ENCODE results near the gene VRK1. TPM values are rescaled to one million over a fixed set of nuclear protein-coding genes. Genes with fewer than 3 reads are reported as not detected.

Gene VRK1
- total RNA-seq, 2 experiments from 2014 or later, result 97.5 to 97.9 TPM

DNA sequence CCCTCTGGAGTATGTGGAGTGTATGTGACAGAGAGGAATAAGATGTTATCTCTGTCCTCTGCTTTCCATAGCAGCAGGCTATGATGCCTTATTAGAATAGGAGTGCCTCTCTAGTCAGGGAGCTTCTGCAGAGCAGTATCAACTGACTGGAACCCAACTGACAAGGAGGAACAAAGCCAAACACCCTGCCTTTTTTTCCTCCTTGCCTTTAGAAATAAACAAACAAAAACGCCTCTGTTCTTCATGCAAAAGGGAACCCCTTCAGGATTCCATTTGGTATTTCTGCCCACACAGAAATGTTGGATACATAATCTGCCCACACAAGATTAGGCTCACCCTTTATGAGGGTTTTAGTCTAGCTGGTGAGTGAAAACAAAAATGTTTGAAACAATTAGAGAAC lies 50.3 kb downstream of the VRK1 start:
- H2AFZ ChIP-seq (ENCODE audit: low read length), result no peak overlapping the region
- no peaks in the 10 kb centered on the region for H3K4me1 ChIP-seq (ENCODE audit: insufficient read depth, low read length, poor library complexity, severe bottlenecking)
- ChIA-PET CTCF (ENCODE audit: unreplicated experiment) (no interaction called here), POLR2A (no interaction called here)
- no peak for DNase-seq (ENCODE audit: low spot score)
- peaks cover 10% of the 10 kb centered on the region; the same call in 1 of the 2 replicates for H3K79me2 ChIP-seq (ENCODE audit: insufficient read depth, low read depth, low read length)
- TF ChIP-seq, protein P1, sequence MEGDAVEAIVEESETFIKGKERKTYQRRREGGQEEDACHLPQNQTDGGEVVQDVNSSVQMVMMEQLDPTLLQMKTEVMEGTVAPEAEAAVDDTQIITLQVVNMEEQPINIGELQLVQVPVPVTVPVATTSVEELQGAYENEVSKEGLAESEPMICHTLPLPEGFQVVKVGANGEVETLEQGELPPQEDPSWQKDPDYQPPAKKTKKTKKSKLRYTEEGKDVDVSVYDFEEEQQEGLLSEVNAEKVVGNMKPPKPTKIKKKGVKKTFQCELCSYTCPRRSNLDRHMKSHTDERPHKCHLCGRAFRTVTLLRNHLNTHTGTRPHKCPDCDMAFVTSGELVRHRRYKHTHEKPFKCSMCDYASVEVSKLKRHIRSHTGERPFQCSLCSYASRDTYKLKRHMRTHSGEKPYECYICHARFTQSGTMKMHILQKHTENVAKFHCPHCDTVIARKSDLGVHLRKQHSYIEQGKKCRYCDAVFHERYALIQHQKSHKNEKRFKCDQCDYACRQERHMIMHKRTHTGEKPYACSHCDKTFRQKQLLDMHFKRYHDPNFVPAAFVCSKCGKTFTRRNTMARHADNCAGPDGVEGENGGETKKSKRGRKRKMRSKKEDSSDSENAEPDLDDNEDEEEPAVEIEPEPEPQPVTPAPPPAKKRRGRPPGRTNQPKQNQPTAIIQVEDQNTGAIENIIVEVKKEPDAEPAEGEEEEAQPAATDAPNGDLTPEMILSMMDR (conservative IDR thresholded peaks at IDR 0.05; ENCODE audit: low read length), result no peak
- no peak for TF ChIP-seq EZH2phosphoT487 (IDR thresholded peaks at IDR 0.05; ENCODE audit: borderline replicate concordance, low read depth, low read length)
- no peak overlapping the region for H3K4me2 ChIP-seq (ENCODE audit: low read length)
- no peak overlapping the region for H3K27ac ChIP-seq (ENCODE audit: low read depth, low read length, poor library complexity, severe bottlenecking)
- intact Hi-C loops (cut with micrococcal nuclease; ENCODE audit: unreplicated experiment), result no loop called here
- no peaks in the 10 kb centered on the region for H4K20me1 ChIP-seq (ENCODE audit: insufficient read depth, low read length)
- no peaks in the 10 kb centered on the region for H3K9me2 ChIP-seq (ENCODE audit: insufficient read depth, low read length)
- no peaks in the 10 kb centered on the region for H3K9me3 ChIP-seq (ENCODE audit: low read length)
- no peak overlapping the region for H3K4me3 ChIP-seq (ENCODE audit: low read depth, low read length, poor library complexity, severe bottlenecking)
- peaks cover 85% of the 10 kb centered on the region for H3K36me3 ChIP-seq (ENCODE audit: insufficient read depth, low read length)
- no TSS peak for BruUV-seq (replicated peaks)

DNA sequence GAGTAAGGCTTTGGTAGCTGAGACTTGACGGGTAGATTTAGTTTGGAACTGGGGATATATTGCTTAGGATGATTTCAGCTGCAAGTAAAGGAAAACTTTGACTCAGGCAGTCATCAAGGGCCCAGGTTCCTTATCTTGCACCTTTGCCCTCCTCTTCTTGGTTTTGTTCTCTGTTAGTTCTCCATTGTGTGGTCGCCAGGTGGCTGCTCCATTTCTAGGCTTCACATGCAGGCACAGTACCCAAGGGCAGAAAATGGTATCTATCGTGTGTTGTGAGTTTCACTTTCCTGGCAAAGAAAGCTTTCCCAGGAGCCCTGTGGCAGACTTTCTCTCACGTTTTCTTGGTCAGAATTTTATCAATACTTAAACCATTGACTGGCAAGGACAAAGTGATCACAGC lies 50.8 kb downstream of the VRK1 start:
- BruUV-seq (replicated peaks), result no TSS peak
- ChIA-PET POLR2A (no interaction called here), CTCF (ENCODE audit: unreplicated experiment) (no interaction called here)
- Histone ChIP-seq H3K36me3 (ENCODE audit: insufficient read depth, low read length) (peaks cover 85% of the 10 kb centered on the region), H2AFZ (ENCODE audit: low read length) (no peak overlapping the region), H3K27ac (ENCODE audit: low read depth, low read length, poor library complexity, severe bottlenecking) (no peak overlapping the region), H3K9me2 (ENCODE audit: insufficient read depth, low read length) (no peaks in the 10 kb centered on the region), H3K79me2 (ENCODE audit: insufficient read depth, low read depth, low read length) (peaks cover 8% of the 10 kb centered on the region; the same call in 1 of the 2 replicates), H3K4me3 (ENCODE audit: low read depth, low read length, poor library complexity, severe bottlenecking) (no peak overlapping the region), H3K4me2 (ENCODE audit: low read length) (no peak overlapping the region), H4K20me1 (ENCODE audit: insufficient read depth, low read length) (no peaks in the 10 kb centered on the region), H3K4me1 (ENCODE audit: insufficient read depth, low read length, poor library complexity, severe bottlenecking) (no peaks in the 10 kb centered on the region), H3K9me3 (ENCODE audit: low read length) (no peaks in the 10 kb centered on the region)
- TF ChIP-seq, protein P1 (conservative IDR thresholded peaks at IDR 0.05; ENCODE audit: low read length), result no peak
- intact Hi-C loops (cut with micrococcal nuclease; ENCODE audit: unreplicated experiment), result no loop called here
- DNase-seq (ENCODE audit: low spot score), result no peak

DNA sequence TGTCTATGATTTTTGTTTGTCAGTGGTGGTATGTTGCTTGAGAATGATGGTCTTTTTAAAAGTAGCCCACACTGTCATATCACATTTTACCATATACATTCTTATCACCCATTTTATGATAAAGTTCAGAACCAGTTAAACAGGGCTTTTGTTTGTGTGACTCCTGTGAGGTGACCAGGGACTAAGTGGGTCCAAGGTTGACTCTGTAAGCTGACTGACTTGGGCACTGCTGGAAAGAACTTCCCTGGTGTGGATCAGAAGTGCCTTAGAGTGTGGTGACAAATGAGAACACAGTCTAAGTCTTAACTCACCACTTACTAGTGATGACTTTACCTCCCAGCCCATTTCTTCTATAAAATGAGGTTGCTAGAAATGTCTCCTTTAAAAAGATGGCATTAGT lies 52.6 kb downstream of the VRK1 start:
- Histone ChIP-seq H3K4me2 (ENCODE audit: low read length) (no peak overlapping the region), H3K4me3 (ENCODE audit: low read depth, low read length, poor library complexity, severe bottlenecking) (no peak overlapping the region), H2AFZ (ENCODE audit: low read length) (no peak overlapping the region), H3K79me2 (ENCODE audit: insufficient read depth, low read depth, low read length) (peaks cover 12% of the 10 kb centered on the region; the same call in 1 of the 2 replicates), H3K9me3 (ENCODE audit: low read length) (no peaks in the 10 kb centered on the region), H4K20me1 (ENCODE audit: insufficient read depth, low read length) (no peaks in the 10 kb centered on the region), H3K36me3 (ENCODE audit: insufficient read depth, low read length) (peaks cover 88% of the 10 kb centered on the region), H3K9me2 (ENCODE audit: insufficient read depth, low read length) (no peaks in the 10 kb centered on the region), H3K4me1 (ENCODE audit: insufficient read depth, low read length, poor library complexity, severe bottlenecking) (no peaks in the 10 kb centered on the region), H3K27ac (ENCODE audit: low read depth, low read length, poor library complexity, severe bottlenecking) (no peak overlapping the region)
- no peak for DNase-seq (ENCODE audit: low spot score)
- TF ChIP-seq EZH2phosphoT487 (IDR thresholded peaks at IDR 0.05; ENCODE audit: borderline replicate concordance, low read depth, low read length), result no peak
- TF ChIP-seq, protein P1 (conservative IDR thresholded peaks at IDR 0.05; ENCODE audit: low read length), result no peak
- intact Hi-C loops (cut with micrococcal nuclease; ENCODE audit: unreplicated experiment), result no loop called here
- BruUV-seq (replicated peaks), result no TSS peak
- CTCF ChIA-PET (ENCODE audit: unreplicated experiment), result no interaction called here
- POLR2A ChIA-PET, result no interaction called here
